ENCODE results near the gene IKZF3. TPM values are rescaled to one million over a fixed set of nuclear protein-coding genes. Genes with fewer than 3 reads are reported as not detected.

The IKZF3 gene
- total RNA-seq, 1 experiment from 2014 or later = 0.22 TPM

DNA sequence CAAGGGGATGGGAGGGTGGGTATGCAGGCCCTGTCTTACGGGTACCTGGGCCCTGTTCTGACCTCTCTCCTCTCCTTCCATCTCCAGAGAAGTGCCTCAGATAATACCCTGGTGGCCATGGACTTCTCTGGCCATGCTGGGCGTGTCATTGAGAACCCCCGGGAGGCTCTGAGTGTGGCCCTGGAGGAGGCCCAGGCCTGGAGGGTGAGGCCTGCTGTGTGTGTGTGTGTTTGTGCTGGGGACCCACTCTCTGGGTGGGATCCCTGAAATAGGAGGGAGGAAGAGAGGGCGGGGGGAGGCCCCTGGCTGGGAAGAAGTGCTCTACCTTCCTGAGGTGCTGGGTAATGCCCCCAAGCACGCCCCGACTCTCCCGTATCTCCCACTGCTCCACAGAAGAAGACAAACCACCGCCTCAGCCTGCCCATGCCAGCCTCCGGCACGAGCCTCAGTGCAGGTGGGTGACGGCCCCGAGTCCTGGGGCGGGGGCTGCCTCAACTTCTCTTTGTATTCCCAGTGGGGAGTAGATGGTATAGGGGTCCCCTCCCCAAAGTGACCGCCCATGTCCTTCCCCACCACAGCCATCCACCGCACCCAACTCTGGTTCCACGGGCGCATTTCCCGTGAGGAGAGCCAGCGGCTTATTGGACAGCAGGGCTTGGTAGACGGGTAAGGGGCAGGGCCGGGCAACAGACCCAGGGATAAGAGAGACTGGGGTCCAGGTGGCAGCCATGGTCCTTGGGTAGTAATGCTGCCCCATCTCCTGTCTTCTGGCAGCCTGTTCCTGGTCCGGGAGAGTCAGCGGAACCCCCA, 118.6 kb downstream of the IKZF3 start:
- H2AFZ ChIP-seq (ENCODE audit: low read length) = no peak overlapping the region
- H2BK120ac ChIP-seq (ENCODE audit: low read depth, low read length, poor library complexity, severe bottlenecking) = no peak overlapping the region
- no peak overlapping the region for H2BK20ac ChIP-seq (ENCODE audit: low read depth, low read length, poor library complexity, severe bottlenecking)
- H4K20me1 ChIP-seq (ENCODE audit: control insufficient read depth, insufficient read depth, insufficient read length) = no peaks in the 10 kb centered on the region
- peak; percentile 27 for DNase-seq
- Mint-ChIP-seq H3K9me3 (no peaks in the 10 kb centered on the region), H3K4me3 (no peak overlapping the region), H3K4me1 (peaks cover 12 to 14% of the 10 kb centered on the region in 2 experiments), H3K27me3 (ENCODE audit: low read depth) (no peaks in the 10 kb centered on the region), H3K36me3 (ENCODE audit: insufficient read depth in 1 of 3, low read depth in 3 of 3) (peaks cover 13 to 57% (median 50%) of the 10 kb centered on the region in 3 experiments; a peak in 6 of 7 replicates), H3K27ac (no peak overlapping the region; a peak in 1 of 7 replicates)
- H3K56ac ChIP-seq (ENCODE audit: insufficient read length, low read depth, low read length) = no peak overlapping the region
- H2AK5ac ChIP-seq (ENCODE audit: insufficient read length, low read length) = no peak overlapping the region
- peaks cover 3% of the 10 kb centered on the region; the same call in 1 of the 2 replicates for H3K4me1 ChIP-seq (ENCODE audit: insufficient read depth, low read length)
- H3K9ac ChIP-seq (ENCODE audit: extremely low read depth, insufficient read length, low read length) = no peak overlapping the region
- no peak overlapping the region for H2BK15ac ChIP-seq (ENCODE audit: low read depth, low read length)
- H3K27ac ChIP-seq (ENCODE audit: insufficient read length, low read depth, low read length) = no peak overlapping the region
- H4K8ac ChIP-seq (replicated peaks; ENCODE audit: insufficient read length, low read depth, low read length) = no peak overlapping the region
- no peak overlapping the region for H3K23ac ChIP-seq (ENCODE audit: insufficient read length, low read depth, low read length)
- H3K4me2 ChIP-seq (ENCODE audit: insufficient read depth, insufficient read length, low read length) = no peak overlapping the region
- H3K27me3 ChIP-seq (ENCODE audit: insufficient read depth, low read length) = no peaks in the 10 kb centered on the region
- H3K14ac ChIP-seq (ENCODE audit: insufficient read depth, low read length) = no peak overlapping the region
- no peak overlapping the region for H2BK5ac ChIP-seq (ENCODE audit: insufficient read length, low read length)
- H3K9me3 ChIP-seq (ENCODE audit: control insufficient read depth, low read depth, low read length) = no peaks in the 10 kb centered on the region
- peaks cover 2% of the 10 kb centered on the region; the same call in 1 of the 2 replicates for H3K79me2 ChIP-seq (ENCODE audit: insufficient read depth, low read length)
- H3K18ac ChIP-seq (ENCODE audit: insufficient read length, low read depth, low read length) = no peak overlapping the region
- no peak overlapping the region for H4K91ac ChIP-seq (ENCODE audit: insufficient read length, low read depth, low read length)
- H3K79me1 ChIP-seq (ENCODE audit: insufficient read depth, low read depth, low read length, poor library complexity, severe bottlenecking) = no peaks in the 10 kb centered on the region
- H3T11ph ChIP-seq (ENCODE audit: low read length) = no peak overlapping the region
- H2BK12ac ChIP-seq (ENCODE audit: insufficient read length, low read depth, low read length) = no peak overlapping the region
- peaks cover 5% of the 10 kb centered on the region for H3K23me2 ChIP-seq (ENCODE audit: insufficient read length, low read depth, low read length, poor library complexity, severe bottlenecking)
- H4K5ac ChIP-seq (ENCODE audit: insufficient read length, low read depth, low read length) = no peak overlapping the region
- TF ChIP-seq, protein P1, sequence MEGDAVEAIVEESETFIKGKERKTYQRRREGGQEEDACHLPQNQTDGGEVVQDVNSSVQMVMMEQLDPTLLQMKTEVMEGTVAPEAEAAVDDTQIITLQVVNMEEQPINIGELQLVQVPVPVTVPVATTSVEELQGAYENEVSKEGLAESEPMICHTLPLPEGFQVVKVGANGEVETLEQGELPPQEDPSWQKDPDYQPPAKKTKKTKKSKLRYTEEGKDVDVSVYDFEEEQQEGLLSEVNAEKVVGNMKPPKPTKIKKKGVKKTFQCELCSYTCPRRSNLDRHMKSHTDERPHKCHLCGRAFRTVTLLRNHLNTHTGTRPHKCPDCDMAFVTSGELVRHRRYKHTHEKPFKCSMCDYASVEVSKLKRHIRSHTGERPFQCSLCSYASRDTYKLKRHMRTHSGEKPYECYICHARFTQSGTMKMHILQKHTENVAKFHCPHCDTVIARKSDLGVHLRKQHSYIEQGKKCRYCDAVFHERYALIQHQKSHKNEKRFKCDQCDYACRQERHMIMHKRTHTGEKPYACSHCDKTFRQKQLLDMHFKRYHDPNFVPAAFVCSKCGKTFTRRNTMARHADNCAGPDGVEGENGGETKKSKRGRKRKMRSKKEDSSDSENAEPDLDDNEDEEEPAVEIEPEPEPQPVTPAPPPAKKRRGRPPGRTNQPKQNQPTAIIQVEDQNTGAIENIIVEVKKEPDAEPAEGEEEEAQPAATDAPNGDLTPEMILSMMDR (conservative IDR thresholded peaks at IDR 0.05) = no peak
- no peak overlapping the region for H3K4ac ChIP-seq (ENCODE audit: low read depth, low read length)
- WGBS (ENCODE audit: extremely low coverage, insufficient read length, low lambda C conversion rate) = no CpG with 5 or more reads among the region's 23 CpGs

Data from H9 (cell line).